Activated CD8-positive, alpha-beta memory T cell treated with anti-CD3 and anti-CD28 coated beads for 4 hours (primary cell): ENCODE data around the gene CALHM5.

Experiments
- DNase-seq, 2 donors: peaks; one replicate each; pipeline ENCODE4 v3.0.0-alpha.2; 2020; ENCODE audit warnings: low read depth in 2 of 2

CALHM5 gene

DNA sequence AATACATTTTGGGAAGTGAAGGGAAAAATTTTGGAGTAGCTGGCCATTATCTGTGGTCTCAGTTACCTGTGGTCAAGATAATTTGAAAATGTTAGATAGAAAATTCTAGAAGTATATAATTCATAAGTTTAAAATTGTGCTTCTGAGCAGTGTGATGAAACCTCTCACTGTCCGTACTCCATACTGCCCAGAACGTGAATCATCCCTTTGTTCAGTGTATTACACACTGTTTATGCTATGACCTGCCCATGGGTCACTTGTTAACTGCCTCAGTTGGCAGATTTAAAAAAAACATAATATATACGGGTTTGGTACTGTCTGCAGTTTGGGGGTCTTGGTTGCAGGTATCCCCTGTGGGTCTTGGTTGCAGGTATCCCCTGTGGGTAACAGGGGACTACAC lies 4.1 kb upstream of the CALHM5 start:
- no peak for DNase-seq

DNA sequence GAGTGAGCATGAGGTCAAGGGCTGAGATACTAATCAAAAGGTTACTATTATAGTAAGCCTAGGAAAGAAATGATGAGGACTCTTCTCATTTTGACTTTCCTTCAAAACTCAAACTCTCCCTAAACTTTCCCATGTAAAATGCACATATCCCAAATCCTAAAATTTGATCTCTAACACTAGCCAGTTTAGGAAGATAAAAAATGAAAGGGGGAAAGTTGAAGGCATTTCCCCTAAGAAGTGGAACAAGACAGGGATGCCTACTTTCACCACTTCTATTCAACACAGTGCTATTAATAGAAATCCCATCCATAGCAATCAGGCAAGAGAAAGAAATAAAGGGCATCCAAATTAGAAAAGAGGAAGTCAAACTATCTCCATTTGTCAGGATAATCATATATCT lies 2.9 kb upstream of the CALHM5 start:
- DNase-seq, result no peak

GRCh38 chr6:116512111-116512559 lies 696 bp downstream of the CALHM5 start:
- no peak for DNase-seq

GRCh38 chr6:116512734-116513133 lies 1.3 kb downstream of the CALHM5 start:
- DNase-seq, result no peak

- no peak for DNase-seq
Measured at GRCh38 chr6:116513224-116513875, 1.9 kb downstream of the CALHM5 start.

- DNase-seq, result no peak
Measured at GRCh38 chr6:116514111-116514510, 2.7 kb downstream of the CALHM5 start.

DNA sequence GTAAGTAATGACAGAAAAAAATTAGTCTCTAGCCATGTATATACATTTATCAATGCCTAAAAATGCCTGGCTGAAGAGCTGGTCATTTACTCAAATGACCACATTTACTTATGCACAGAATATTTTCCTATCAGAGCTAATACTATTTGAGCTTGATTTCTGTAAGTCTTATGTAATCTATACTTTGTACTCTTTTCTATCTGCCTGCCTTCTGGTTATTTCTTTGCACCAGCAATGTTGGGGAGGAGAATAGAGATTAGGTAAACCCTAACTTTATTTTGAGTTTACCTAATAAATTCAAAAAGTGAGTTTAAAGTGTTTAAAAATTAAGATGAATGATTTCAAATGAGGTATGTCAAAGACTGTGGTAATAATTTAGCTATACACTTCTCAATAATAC lies 3.7 kb downstream of the CALHM5 start:
- no peak for DNase-seq

- no peak for DNase-seq
Measured at GRCh38 chr6:116518621-116519368, 7.4 kb downstream of the CALHM5 start.

- DNase-seq, result no peak
Measured at GRCh38 chr6:116522896-116523295, 11.5 kb downstream of the CALHM5 start.

DNA sequence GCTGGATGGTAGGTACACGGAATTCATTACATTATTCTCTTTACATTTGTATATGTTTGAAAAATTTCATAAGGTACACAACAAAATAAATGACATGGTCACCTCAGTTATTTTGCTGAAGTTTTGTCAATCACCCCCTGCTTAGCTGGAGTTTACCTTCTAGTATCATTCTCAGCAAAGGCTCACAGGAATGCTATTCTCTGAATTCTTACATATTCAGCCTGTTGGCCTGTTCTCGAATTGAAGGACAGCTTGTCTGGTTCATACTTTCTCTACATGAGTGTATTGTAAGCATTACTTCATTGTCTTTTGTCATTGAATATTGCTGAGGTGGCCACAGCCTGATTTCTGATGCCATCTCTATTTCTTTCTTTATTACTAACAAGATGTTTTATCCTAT lies 12.8 kb downstream of the CALHM5 start:
- no peak for DNase-seq

GRCh38 chr6:116528133-116528532 lies 16.7 kb downstream of the CALHM5 start:
- DNase-seq, result no peak

DNA sequence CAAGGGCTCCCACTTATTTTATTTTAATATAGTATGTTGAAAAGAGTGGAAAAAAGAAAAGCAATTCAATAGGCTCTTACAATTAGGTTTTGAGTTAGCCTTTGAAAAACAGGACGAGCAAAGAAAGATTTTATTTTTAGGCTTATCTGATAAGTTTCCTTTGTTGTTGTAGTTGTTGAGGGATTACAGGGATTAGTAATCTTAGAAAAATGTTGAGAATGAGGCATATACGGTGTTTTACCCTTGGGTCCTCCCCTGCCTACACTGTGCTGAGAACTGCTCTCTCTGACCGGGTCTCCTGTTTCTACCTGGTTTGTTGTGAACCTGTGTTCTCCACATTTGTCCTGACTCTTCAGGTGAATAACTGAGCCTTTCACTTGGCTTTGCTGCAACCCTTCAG lies 17.3 kb downstream of the CALHM5 start:
- DNase-seq, result no peak

DNA sequence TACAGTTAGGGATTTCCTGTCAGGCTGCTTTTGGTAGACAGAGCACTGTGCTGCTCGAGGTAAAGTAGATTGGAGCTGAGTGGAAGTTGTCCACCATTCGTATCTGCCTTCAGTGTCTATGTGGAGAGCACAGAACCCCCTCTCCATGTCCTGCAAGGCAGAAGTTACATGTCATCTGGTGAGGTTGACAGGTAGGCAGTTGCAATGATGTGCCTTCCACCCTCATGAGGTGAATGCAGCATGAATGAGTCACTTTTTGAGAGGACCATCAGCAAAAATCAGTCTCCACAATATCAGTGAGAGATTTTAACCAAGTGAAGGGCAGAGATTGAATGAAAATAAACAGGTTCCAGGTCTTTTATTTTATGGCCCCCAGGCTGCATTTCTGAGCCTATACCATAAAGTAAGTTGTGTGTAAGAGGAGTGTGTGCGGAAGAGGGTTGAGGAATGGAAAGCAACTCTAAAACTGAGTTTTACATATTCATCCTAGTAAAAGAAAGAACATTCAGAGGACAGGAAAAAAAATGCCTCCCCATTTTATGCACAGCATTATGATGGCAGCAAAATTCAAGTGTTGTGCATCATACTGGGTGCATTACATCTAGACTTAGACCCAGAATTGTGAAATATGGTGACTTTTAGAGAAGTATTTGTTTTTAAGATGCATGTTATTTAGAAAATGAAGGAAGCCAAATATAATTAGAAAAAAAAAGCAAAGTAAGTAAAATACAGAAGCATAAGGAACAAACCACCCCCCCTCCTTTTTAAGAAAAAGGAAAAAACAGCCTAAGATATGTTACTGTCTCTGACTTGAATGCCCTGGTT lies 18.2 kb downstream of the CALHM5 start:
- DNase-seq, result no peak

GRCh38 chr6:116530436-116530835 lies 19.0 kb downstream of the CALHM5 start:
- DNase-seq, result no peak

GRCh38 chr6:116531675-116532570 lies 20.5 kb downstream of the CALHM5 start:
- DNase-seq, result peak; percentile 10 to 24

DNA sequence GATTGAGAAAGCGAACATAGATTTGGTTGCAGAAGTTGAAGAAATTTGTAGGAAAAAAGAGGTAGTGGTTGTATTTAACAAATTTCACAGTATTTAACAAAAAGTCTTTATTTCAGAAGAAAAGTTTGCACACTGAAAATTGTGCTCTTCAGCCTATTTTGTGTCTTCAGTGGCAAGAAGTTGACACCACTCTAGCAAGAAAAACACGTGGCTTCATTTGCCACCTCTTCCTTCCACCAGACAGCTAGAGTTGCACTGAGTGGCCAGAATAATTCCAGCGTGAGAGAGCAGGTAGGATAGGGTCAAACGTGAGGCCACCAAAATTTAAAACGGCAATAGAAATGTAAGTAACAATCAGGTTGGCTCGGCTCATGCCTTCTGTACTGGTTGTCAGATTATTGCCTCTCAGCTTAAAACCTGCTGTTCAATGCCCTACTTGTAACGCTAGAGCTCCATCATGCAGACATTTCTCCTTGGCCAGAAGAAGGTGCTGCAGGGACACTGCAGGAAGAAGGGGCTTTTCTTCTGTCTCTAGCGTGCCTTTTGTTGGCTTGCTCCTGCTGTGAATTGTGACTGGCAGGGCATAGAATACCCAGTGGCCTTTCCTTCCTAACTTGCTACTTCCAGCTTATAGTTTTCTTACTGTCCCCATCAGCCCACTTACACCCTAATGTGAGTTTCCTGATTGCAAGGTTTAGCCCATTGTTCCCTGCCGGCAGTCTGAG lies 22.0 kb downstream of the CALHM5 start:
- DNase-seq, result no peak

DNA sequence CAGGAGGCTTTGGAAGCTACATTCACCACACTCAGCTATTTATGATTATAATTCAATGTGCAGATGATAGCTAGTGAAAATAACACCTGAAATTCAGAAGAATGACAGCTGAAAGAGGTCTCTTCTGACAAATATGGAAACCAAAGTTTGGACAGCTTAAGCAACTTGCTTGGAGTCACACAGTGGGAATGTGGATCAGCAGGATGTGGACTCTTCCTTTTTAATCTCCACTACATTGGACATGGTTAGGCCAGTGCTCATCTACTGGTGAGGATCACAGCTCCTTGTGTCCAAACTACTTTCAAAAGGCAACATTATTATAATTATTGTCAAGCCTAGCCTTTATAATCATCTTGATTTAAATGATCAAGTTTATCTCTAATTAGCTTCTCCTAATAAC lies 23.7 kb downstream of the CALHM5 start:
- no peak for DNase-seq

DNA sequence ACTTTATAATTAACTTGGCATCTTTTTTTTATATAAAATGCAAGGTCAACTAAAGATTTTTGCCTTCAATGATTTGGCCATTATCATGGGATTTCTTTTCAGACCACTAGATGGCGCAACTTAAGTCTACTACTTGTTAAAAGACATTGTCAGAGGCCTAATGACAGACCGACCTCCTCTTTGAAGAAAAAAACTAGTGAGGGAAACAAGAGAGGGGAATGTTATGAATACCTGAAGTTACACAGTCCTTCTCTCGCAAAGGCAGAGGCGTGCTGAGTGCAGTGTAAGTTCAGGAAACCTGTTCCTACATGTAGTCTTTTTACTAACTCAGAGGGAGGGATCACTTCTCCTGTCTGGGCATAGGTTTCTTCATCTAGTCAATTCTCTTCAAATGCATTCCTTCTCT lies 24.8 kb downstream of the CALHM5 start:
- DNase-seq, result no peak

DNA sequence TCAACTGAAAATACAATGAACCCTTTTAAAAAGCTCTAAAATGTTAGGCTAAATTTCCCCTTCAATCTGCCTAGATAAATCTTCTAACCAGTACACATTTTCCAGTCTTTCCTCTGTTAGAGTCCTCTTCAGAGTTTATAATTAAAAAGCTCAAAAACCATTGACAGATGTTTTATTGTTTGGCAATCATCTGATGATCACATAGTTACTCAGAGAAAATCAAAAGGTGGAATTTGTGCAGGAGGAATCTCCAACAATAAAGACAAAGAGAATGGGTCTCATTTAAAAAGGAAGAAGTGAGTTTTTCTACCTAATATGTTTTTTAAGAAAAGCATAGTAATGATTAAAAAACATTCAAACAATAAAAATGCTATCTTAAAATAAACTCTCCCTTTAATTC lies 31.0 kb downstream of the CALHM5 start:
- DNase-seq, result no peak

DNA sequence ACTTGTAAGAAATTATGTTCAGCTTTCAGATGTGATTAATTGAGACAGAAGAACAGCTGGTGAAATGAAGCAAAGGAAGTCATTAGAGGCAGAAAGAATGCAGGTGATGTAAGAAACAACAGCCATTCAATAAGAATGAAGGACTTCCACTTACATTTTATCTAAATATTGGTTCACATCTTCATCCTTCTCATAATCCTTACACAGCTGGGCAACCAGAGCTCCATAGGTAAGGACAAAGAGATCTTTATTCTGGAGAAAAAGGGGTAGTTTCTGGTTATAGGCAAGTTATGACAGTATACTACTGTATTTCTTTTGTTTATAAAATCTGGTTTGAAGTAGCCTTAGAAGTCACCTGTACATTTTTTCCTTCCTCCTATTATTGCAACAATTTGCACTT lies 31.7 kb downstream of the CALHM5 start:
- DNase-seq, result no peak

DNA sequence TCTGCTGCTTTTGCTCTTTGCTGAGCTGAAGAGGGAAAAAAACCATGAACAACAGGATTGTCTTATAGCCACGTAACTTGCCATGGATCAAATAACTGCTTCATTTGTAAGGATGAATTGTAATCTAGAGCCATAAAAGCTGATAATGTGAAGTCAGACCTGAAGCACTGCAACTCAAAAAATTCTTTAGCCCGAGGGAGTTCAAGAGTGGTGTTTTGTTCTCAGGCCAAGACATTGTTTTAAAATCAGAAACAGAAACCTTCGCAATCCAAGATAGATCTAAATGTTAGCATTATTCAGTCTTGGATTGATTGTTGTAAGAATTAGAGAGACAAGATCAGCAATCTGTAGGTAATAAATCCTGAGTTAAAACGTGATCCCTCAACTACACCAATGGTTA lies 34.2 kb downstream of the CALHM5 start, which contains the start of gene TRAPPC3L:
TRAPPC3L (minus strand) TSS at position 34 of the 400 bp plus-strand sequence. CDS start 170 bp downstream, outside the sequence.
- no peak for DNase-seq
